OCI-LY3 (cell line): ENCODE measurements around the gene ABI3BP.

ENCODE experiments used
- H2AFZ ChIP-seq: fragments of 200-600, 300-600 bp; shearing (Covaris generic); 2 replicates; pipeline ENCODE4 v1.6.0; 2014; ENCODE audit warnings: antibody characterized with exemption, low read depth, low read length
- H3K27ac ChIP-seq: fragments of 200-600, 300-600 bp; sonication (generic); 2 replicates; pipeline ENCODE4 v1.5.1; 2014; ENCODE audit warnings: mild to moderate bottlenecking, low read length, moderate library complexity, mixed read lengths
- H3K27me3 ChIP-seq: fragments of 200-600, 300-600 bp; sonication (generic); 2 replicates; pipeline ENCODE4 v1.6.1; 2014; ENCODE audit warnings: low read depth, low read length, mixed read lengths
- H3K36me3 ChIP-seq: fragments of 200-600, 300-600 bp; sonication (generic); replicated peaks from 2 replicates; pipeline ENCODE3; 2014; ENCODE audit warnings: low read depth, low read length, mixed read lengths
- H3K4me1 ChIP-seq: fragments of 300-600, 200-600 bp; sonication (generic); 2 replicates; pipeline ENCODE4 v1.6.1; 2014; ENCODE audit warnings: low read length, mixed read lengths
- H3K4me2 ChIP-seq: fragments of 200-600, 300-600 bp; sonication (generic); 2 replicates; pipeline ENCODE4 v1.6.1; 2014; ENCODE audit warnings: low read length, mixed read lengths
- H3K4me3 ChIP-seq: fragments of 300-600, 200-600 bp; sonication (generic); 2 replicates; pipeline ENCODE4 v1.5.1; 2014; ENCODE audit warnings: antibody characterized with exemption, mild to moderate bottlenecking, low read length, moderate library complexity
- H3K79me2 ChIP-seq: fragments of 300-600, 200-600 bp; shearing (Covaris generic); 2 replicates; pipeline ENCODE4 v1.6.1; 2014; ENCODE audit warnings: mild to moderate bottlenecking, low read length, mixed read lengths
- H3K9ac ChIP-seq: fragments of 300-600, 200-600 bp; shearing (Covaris generic); 2 replicates; pipeline ENCODE4 v1.6.0; 2014; ENCODE audit warnings: mild to moderate bottlenecking, low read length, moderate library complexity
- H3K9me3 ChIP-seq: fragments of 200-600, 300-600 bp; shearing (Covaris generic); 2 replicates; pipeline ENCODE4 v1.6.1; 2014; ENCODE audit warnings: low read length, mixed read lengths; ENCODE audit not compliant: insufficient read depth
- H4K20me1 ChIP-seq: fragments of 200-600, 300-600 bp; sonication (generic); 2 replicates; pipeline ENCODE4 v1.6.1; 2016; ENCODE audit warnings: low read length, mixed read lengths; ENCODE audit not compliant: insufficient read depth
- CTCF ChIP-seq: fragments of 200-600, 300-600 bp; sonication (generic); IDR thresholded peaks from 2 replicates; pipeline ENCODE4 v1.5.1; 2014; ENCODE audit warnings: antibody characterized with exemption, low read length, low read depth
- EZH2phosphoT487 ChIP-seq: fragments of 200-600 bp; shearing (Covaris generic); IDR thresholded peaks from 2 replicates; pipeline ENCODE4 v1.6.1; 2018; ENCODE audit warnings: antibody characterized with exemption, mixed run types, low read depth

Gene ABI3BP

GRCh38 chr3:101038393-101038792, 45.2 kb upstream of the ABI3BP start:
- H3K27ac ChIP-seq: no peak overlapping the region
- H3K9me3 ChIP-seq: no peaks in the 10 kb centered on the region
- H3K36me3 ChIP-seq: no peaks in the 10 kb centered on the region
- no peak overlapping the region for H3K4me2 ChIP-seq
- no peaks in the 10 kb centered on the region for H3K79me2 ChIP-seq
- no peak overlapping the region for H2AFZ ChIP-seq
- no peak overlapping the region for H3K9ac ChIP-seq
- no peaks in the 10 kb centered on the region for H3K27me3 ChIP-seq
- H3K4me1 ChIP-seq: no peaks in the 10 kb centered on the region
- no peaks in the 10 kb centered on the region for H4K20me1 ChIP-seq
- no peak for TF ChIP-seq EZH2phosphoT487
- H3K4me3 ChIP-seq: no peak overlapping the region

DNA sequence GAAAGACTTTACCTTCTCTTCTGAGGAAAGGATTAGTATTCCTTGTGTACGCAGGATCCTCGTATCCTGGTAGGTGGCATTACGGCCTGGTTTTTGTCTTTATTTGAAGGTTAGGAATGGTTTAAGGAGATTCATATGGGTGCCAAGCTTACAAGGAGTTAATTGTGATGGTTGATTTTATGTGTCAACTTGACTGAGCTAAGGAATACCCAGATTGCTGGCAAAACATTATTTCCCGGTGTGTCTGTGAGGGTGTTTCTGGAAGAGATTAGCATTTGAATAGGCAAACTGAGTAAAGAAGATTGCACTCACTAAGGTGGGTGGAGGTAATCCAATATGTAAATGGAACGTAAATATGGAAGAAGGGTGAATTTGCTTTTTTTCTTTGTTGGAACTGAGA, 44.4 kb upstream of the ABI3BP start:
- H3K4me3 ChIP-seq: no peak overlapping the region
- no peak overlapping the region for H3K27ac ChIP-seq
- no peak overlapping the region for H3K4me2 ChIP-seq
- H3K27me3 ChIP-seq: no peaks in the 10 kb centered on the region
- H3K9me3 ChIP-seq: no peaks in the 10 kb centered on the region
- H3K79me2 ChIP-seq: no peaks in the 10 kb centered on the region
- H3K4me1 ChIP-seq: no peaks in the 10 kb centered on the region
- no peak overlapping the region for H2AFZ ChIP-seq
- no peak for TF ChIP-seq CTCF
- no peak for TF ChIP-seq EZH2phosphoT487
- H3K9ac ChIP-seq: no peak overlapping the region
- H3K36me3 ChIP-seq: no peaks in the 10 kb centered on the region
- H4K20me1 ChIP-seq: no peaks in the 10 kb centered on the region

DNA sequence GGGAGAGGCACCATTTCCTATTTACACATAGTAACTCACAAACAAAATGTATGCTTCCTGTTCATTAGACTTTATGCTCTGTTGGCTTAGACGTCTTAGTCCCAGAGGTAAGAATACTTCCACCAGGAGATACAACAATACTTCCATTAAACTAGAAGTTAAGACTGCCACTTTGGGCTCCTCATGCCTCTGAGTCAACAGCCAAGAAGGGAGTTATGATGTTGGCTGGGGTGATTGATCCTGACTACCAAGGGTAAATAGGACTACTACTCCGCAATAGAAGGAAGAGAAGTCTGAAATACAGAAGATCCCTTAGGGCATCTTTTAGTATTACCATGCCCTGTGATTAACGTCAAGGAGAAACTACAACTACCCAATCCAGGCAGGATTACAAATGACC, 43.5 kb upstream of the ABI3BP start:
- Histone ChIP-seq H3K79me2 (no peaks in the 10 kb centered on the region), H3K4me1 (no peaks in the 10 kb centered on the region), H3K4me3 (no peak overlapping the region), H3K9ac (no peak overlapping the region), H3K9me3 (no peaks in the 10 kb centered on the region), H3K27ac (no peak overlapping the region), H3K36me3 (no peaks in the 10 kb centered on the region), H3K27me3 (no peaks in the 10 kb centered on the region), H2AFZ (no peak overlapping the region), H4K20me1 (no peaks in the 10 kb centered on the region), H3K4me2 (no peak overlapping the region)
- TF ChIP-seq EZH2phosphoT487 (no peak), CTCF (no peak)

- Histone ChIP-seq H3K4me1 (no peaks in the 10 kb centered on the region), H3K4me2 (no peak overlapping the region), H3K27ac (no peak overlapping the region), H3K27me3 (no peaks in the 10 kb centered on the region), H4K20me1 (no peaks in the 10 kb centered on the region), H3K9me3 (no peaks in the 10 kb centered on the region), H3K4me3 (no peak overlapping the region), H3K36me3 (no peaks in the 10 kb centered on the region), H3K79me2 (no peaks in the 10 kb centered on the region), H2AFZ (no peak overlapping the region), H3K9ac (no peak overlapping the region)
- TF ChIP-seq CTCF (no peak), EZH2phosphoT487 (no peak)
These were observed 43.0 kb upstream of the ABI3BP start for GRCh38 chr3:101036213-101036618.

- Histone ChIP-seq H3K27ac (no peak overlapping the region), H4K20me1 (no peaks in the 10 kb centered on the region), H2AFZ (no peak overlapping the region), H3K27me3 (no peaks in the 10 kb centered on the region), H3K4me2 (no peak overlapping the region), H3K4me3 (no peak overlapping the region), H3K4me1 (no peaks in the 10 kb centered on the region), H3K79me2 (no peaks in the 10 kb centered on the region), H3K9ac (no peak overlapping the region), H3K36me3 (no peaks in the 10 kb centered on the region), H3K9me3 (no peaks in the 10 kb centered on the region)
- no peak for TF ChIP-seq EZH2phosphoT487
- TF ChIP-seq CTCF: no peak
These were observed 34.1 kb upstream of the ABI3BP start for GRCh38 chr3:101027286-101027685.
